Pancreas (tissue), 10 donors: ENCODE results near the gene PARD3. TPM values are rescaled to one million over a fixed set of nuclear protein-coding genes. Genes with fewer than 3 reads are reported as not detected.

Source experiments
- ATAC-seq, 4 donors: fragments of 200-7000 bp; cut with Tn5 transposase; one replicate each; pipeline versions ENCODE4 v1.8.0 to v1.9.1; 2020; ENCODE audit warnings: mild to moderate bottlenecking in 4 of 4, moderate library complexity in 4 of 4
- DNase-seq, 6 donors: peaks; one replicate each; pipeline ENCODE4 v3.0.0-alpha.2; 2020
- FAIRE-seq: peaks from 2 replicates; lab custom pipeline; 2012; peaks lifted over from hg19 to GRCh38; lab: Jason Lieb, UNC
- H3K27ac ChIP-seq, 4 donors: fragments of 200-600 bp; sonication (generic); 1 replicate in 3 of 4; 2 replicates in 1 of 4; pipeline versions ENCODE4 v1.5.0 to v1.8.0; 2020
- H3K27me3 ChIP-seq, 4 donors: fragments of 200-600 bp; one replicate each; pipeline ENCODE4 v1.8.0; 2021
- H3K36me3 ChIP-seq, 3 donors: fragments of 200-600 bp; sonication (generic) in 1 of 3; one replicate each; pipeline versions ENCODE4 v1.5.0 to v1.8.0; 2020 to 2021
- H3K4me1 ChIP-seq, 3 donors: fragments of 200-600 bp; one replicate each; pipeline ENCODE4 v1.8.0; 2021
- H3K4me3 ChIP-seq, 4 donors: fragments of 200-600 bp; sonication (generic) in 2 of 4; one replicate each; pipeline versions ENCODE4 v1.5.0 to v1.8.0; 2020 to 2021
- H3K9me3 ChIP-seq, 4 donors: fragments of 200-600 bp; one replicate each; pipeline ENCODE4 v1.8.0; 2021
- WGBS, 2 donors: extraction: QIAGEN DNeasy Blood & Tissue Kit; methylation state at CpG; one replicate each; pipeline ENCODE4 v1.1.7; 2013; 5-methylcytosine and 5-hydroxymethylcytosine counted together
- intact Hi-C, 3 donors: fragments of 100-400 bp; cut with DNase I; formaldehyde crosslinking; loops; one replicate each; pipeline versions ENCODE4 v1.11.1 to v1.14.2; 2022
- polyA plus RNA-seq, 2 donors: library from polyadenylated mRNA; stranded (reverse); fragments of 200-250 nt; gene quantifications; one replicate each; pipeline ENCODE4 v1.2.3, GENCODE V29; 2013
- total RNA-seq, 6 donors: library from RNA; stranded (reverse); fragmentation: NEBNext Ultra II Directional in 4 of 6; extraction: Animal tissue kit (Norgen Biotek cat#: 25700) in 4 of 6; gene quantifications; one replicate each; pipeline versions ENCODE4 v1.2.1 to v1.2.4, GENCODE V29; 2021 to 2023
- TF ChIP-seq, protein P1 (sequence below), 4 donors: fragments of 200-600 bp; sonication (generic) in 3 of 4; IDR thresholded peaks; one replicate each; pipeline versions ENCODE4 v1.5.0 to v1.8.0; 2021; ENCODE audit warnings: antibody characterized with exemption in 4 of 4
- donor health status: healthy with polysubstance abuse.
- donor health status: DM: no; HTN: no; CAD: no; lungs with moderate emphysema.
- donor health status: DM: no; HTN: no; CAD: no.
- donor health status: control.
- donor health status: control.
- donor health status: Bipolar disorder and iron deficiency.
- donor health status: DM: yes; HTN: yes; CAD: no.
- donor health status: DM: no; HTN: no; CAD: no.
- donor health status: DM: no; HTN: no; CAD: no.
- donor health status: DM: yes; HTN: yes; CAD: no.

Gene PARD3
- total and polyA plus RNA-seq, 8 donors: 12.8 to 32.3 (median 23.4) TPM

DNA sequence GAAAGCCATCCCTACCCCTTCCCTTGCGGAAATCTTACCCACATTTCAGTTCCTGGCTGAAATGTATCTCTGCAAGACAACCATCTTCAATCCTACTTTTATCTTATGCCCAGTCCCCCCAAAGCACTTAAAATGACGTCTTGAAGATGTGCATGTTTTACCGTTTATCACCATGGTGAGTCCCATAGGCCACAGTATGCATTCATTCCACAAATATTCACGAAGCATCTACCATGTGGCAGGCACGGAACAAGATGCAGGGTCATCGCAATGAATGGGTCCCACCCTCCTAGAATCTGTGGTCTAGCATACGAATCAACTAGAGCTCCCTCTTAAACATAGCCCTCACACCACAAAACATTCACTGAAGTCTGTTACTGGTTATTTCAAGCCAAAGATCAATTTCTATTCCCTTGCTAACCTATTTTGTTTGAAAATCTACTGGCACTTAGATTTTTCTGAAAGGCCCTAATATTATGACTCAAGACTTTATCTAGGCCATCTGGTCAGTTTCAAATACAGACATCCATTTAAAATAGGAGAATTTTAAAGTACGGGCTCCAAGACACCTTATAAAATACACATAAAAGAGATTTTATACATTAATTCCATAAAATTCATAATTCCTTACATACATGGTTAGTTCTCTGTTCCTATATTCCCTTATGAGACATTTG is 99.4 kb downstream of the PARD3 start:
- Histone ChIP-seq H3K36me3 (no peaks in the 10 kb centered on the region), H3K27ac (no peak overlapping the region), H3K4me3 (no peak overlapping the region), H3K27me3 (no peaks in the 10 kb centered on the region), H3K9me3 (no peaks in the 10 kb centered on the region), H3K4me1 (peaks cover 9 to 28% (median 10%) of the 10 kb centered on the region in 3 donors)
- ATAC-seq (no peak), DNase-seq (no peak), FAIRE-seq (no peak)
- WGBS, 2 donors: 93% methylated on average over 8 of the region's 8 CpGs
- TF ChIP-seq, protein P1, sequence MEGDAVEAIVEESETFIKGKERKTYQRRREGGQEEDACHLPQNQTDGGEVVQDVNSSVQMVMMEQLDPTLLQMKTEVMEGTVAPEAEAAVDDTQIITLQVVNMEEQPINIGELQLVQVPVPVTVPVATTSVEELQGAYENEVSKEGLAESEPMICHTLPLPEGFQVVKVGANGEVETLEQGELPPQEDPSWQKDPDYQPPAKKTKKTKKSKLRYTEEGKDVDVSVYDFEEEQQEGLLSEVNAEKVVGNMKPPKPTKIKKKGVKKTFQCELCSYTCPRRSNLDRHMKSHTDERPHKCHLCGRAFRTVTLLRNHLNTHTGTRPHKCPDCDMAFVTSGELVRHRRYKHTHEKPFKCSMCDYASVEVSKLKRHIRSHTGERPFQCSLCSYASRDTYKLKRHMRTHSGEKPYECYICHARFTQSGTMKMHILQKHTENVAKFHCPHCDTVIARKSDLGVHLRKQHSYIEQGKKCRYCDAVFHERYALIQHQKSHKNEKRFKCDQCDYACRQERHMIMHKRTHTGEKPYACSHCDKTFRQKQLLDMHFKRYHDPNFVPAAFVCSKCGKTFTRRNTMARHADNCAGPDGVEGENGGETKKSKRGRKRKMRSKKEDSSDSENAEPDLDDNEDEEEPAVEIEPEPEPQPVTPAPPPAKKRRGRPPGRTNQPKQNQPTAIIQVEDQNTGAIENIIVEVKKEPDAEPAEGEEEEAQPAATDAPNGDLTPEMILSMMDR (IDR thresholded peaks at IDR 0.05): no peak
- intact Hi-C loops: no loop called here

DNA sequence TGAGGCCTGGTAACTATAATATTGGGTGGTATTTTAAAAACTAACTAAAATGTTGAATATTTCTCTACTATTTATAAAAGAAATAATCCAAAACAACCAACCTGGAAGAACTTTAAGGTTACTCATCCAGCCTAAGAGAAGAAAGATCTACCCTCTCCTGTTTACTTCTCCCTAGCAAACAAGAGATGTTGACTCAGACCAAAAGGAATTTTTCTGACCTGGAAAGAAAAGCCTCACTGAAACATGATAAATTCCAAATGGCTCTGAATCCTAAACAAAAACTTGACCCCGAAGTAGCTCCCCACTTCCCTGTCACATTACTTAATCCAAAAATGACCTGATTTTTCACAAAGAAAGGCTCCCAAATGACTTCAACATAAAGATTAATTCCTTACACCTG is 101.2 kb downstream of the PARD3 start:
- Histone ChIP-seq H3K36me3 (no peaks in the 10 kb centered on the region), H3K27ac (peak overlapping the region in 1 of 4 donors; percentile 37), H3K27me3 (no peaks in the 10 kb centered on the region), H3K9me3 (no peaks in the 10 kb centered on the region), H3K4me3 (no peak overlapping the region), H3K4me1 (peaks cover 9 to 27% (median 10%) of the 10 kb centered on the region in 3 donors)
- intact Hi-C loops: no loop called here
- FAIRE-seq (no peak), ATAC-seq (peak in 2 of 4 donors; percentile 32 to 74), DNase-seq (no peak)
- WGBS, 2 donors: 10 to 14% methylated on average over 1 of the region's 1 CpG
- TF ChIP-seq, protein P1 (IDR thresholded peaks at IDR 0.05): no peak

DNA sequence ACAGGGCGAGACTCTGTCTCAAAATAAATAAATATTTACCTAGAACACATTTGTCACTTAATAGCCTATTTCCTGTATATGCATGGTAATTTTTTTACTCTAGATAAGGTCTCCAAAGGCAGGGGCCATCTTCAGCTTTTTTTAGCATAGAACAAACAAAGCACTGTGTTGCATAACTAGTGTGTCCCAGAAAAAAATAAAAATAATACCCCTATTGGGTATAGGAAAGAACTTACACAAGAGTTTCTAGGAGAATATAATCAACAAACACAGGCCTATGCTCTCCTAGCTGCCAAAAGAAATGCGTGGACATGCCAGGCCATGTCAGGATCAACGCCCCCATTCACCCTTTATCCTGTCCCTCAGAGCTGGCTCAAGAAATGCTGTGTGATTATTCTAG is 103.6 kb downstream of the PARD3 start:
- intact Hi-C loops: no loop called here
- no peaks in the 10 kb centered on the region for H3K27me3 ChIP-seq
- no peak for FAIRE-seq
- H3K4me1 ChIP-seq: peaks cover 9 to 31% (median 13%) of the 10 kb centered on the region in 3 donors
- TF ChIP-seq, protein P1 (IDR thresholded peaks at IDR 0.05): no peak
- no peak overlapping the region for H3K4me3 ChIP-seq
- H3K27ac ChIP-seq: no peak overlapping the region
- 40 to 51% methylated on average over 3 of the region's 3 CpGs for WGBS, 2 donors
- no peak for DNase-seq
- no peaks in the 10 kb centered on the region for H3K9me3 ChIP-seq
- H3K36me3 ChIP-seq: no peaks in the 10 kb centered on the region
- peak in 3 of 4 donors; percentile 16 to 57 (median 27) for ATAC-seq

DNA sequence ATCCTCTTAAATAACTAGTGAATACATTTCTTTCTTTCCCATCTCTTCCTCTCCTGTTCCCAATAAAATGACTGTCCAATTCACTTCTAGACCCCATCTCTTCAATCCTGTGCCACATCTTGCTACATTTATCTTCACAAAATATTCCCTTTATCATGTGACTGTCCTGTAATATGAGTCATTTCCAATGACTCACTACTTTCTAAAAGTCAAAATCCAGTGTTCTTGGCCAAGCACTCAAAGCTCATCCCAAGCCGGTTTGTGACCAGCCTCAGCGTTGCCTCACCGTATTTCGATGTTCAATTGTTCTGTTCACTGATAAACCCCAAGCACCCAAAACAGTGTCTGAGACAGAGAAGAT is 104.7 kb downstream of the PARD3 start:
- 83 to 86% methylated on average over 4 of the region's 4 CpGs for WGBS, 2 donors
- peak; percentile 29 to 58 (median 41) for ATAC-seq
- no peak for DNase-seq
- H3K27me3 ChIP-seq: no peaks in the 10 kb centered on the region
- H3K9me3 ChIP-seq: no peaks in the 10 kb centered on the region
- no peak overlapping the region for H3K4me3 ChIP-seq
- TF ChIP-seq, protein P1 (IDR thresholded peaks at IDR 0.05): no peak
- H3K4me1 ChIP-seq: peaks cover 7 to 31% (median 9%) of the 10 kb centered on the region in 3 donors
- no peak for FAIRE-seq
- no peaks in the 10 kb centered on the region for H3K36me3 ChIP-seq
- intact Hi-C loops: no loop called here
- H3K27ac ChIP-seq: no peak overlapping the region
